ENCODE results near the gene ZCCHC14.

- TF ChIP-seq POLR2A (IDR thresholded peaks at IDR 0.05; ENCODE audit: low read depth, low read length) (no peak), POU2F2 (IDR thresholded peaks at IDR 0.05; ENCODE audit: low read depth, low read length) (no peak), TAF1 (IDR thresholded peaks at IDR 0.05; ENCODE audit: low read depth, low read length) (no peak)
These were observed 75.8 kb downstream of the ZCCHC14 start for GRCh38 chr16:87416826-87417527.
